ENCODE results near the gene C3orf18. TPM values are rescaled to one million over a fixed set of nuclear protein-coding genes. Genes with fewer than 3 reads are reported as not detected.

The C3orf18 gene
- total and polyA plus RNA-seq, 2 experiments from 2014 or later: 2.9 to 5.6 TPM

DNA sequence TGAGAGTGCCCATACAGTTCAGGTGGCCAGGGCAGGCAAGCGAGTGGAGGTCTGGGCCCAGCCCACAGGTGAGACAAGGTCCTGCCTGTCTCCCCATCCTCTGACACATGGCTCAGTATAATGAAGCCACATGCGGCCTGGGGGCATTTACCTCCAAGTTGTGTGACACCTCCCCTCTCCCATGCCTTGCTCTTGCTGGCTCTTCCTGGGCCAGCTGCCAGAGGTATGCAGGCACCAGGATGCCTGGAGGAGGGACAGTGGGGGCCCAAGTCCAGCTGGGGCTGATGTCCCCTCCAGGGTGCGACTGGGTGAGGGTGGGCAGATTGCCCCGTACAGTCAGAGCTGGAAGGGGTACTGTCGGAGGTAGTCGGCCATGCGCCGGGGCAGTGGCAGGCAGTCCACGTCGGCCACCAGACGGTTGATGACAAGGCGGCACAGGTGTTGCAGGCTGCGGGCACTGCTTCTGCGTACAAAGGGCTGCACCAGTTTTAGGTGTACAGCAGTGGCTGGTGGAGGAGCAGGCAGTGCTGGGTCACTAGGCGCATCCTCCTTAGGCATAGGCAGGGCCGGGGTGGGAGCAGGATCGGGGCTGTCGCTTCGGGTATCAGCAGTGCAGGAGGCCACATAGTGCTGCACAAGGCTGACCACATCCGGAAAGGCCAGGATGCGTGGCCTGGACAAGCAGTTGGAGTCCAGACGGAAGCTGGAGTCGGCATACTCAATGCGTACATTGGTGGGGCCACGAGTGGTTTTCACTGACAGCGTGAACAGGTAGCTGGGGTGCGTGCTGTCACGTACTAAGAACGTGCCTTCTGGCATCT, 39.9 kb upstream of the C3orf18 start:
- no peak overlapping the region for H2AFZ ChIP-seq
- peaks cover 24% of the 10 kb centered on the region for H3K4me1 ChIP-seq (ENCODE audit: insufficient read depth)
- 95% methylated on average over 29 of the region's 29 CpGs for WGBS (ENCODE audit: low lambda C conversion rate, missing lambda C conversion rate)

DNA sequence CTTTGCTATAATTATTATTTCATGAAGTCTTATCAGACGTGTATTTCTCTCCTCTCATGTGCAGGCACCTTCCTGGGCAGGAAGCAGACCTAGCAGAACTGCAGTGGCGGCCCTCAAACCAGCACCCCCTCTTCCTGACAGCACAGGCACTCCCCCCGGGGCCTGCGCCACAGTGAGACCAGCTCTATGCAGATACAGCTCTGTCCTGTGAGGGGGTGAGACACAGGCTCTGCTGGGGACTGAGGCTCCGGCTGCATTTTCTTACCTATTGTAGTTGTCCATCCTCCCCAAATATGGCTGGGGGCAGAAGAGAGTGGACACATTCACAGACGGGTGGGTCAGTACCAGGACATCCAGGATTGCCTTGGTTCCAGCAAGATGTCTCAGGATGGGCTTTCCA, 39.0 kb upstream of the C3orf18 start:
- Histone ChIP-seq H3K27me3 (no peaks in the 10 kb centered on the region), H2AFZ (no peak overlapping the region), H3K36me3 (replicated peaks; ENCODE audit: insufficient read depth, low read depth) (no peaks in the 10 kb centered on the region), H3K9me3 (ENCODE audit: low read depth) (no peaks in the 10 kb centered on the region), H3K4me2 (no peak overlapping the region), H3K27ac (no peak overlapping the region), H3K9me2 (replicated peaks; ENCODE audit: insufficient read depth) (no peaks in the 10 kb centered on the region), H4K20me1 (ENCODE audit: insufficient read depth, poor library complexity, severe bottlenecking) (no peaks in the 10 kb centered on the region), H3K4me1 (ENCODE audit: insufficient read depth) (peaks cover 28% of the 10 kb centered on the region), H3K4me3 (no peak overlapping the region), H3K79me2 (peaks cover 20% of the 10 kb centered on the region)
- no peak for DNase-seq (ENCODE audit: low spot score)
- TF ChIP-seq EZH2phosphoT487 (IDR thresholded peaks at IDR 0.05; ENCODE audit: low read depth, severe bottlenecking, unreplicated experiment) (no peak), EZH2 (IDR thresholded peaks at IDR 0.05; ENCODE audit: borderline replicate concordance) (no peak)
- TF ChIP-seq, protein P1, sequence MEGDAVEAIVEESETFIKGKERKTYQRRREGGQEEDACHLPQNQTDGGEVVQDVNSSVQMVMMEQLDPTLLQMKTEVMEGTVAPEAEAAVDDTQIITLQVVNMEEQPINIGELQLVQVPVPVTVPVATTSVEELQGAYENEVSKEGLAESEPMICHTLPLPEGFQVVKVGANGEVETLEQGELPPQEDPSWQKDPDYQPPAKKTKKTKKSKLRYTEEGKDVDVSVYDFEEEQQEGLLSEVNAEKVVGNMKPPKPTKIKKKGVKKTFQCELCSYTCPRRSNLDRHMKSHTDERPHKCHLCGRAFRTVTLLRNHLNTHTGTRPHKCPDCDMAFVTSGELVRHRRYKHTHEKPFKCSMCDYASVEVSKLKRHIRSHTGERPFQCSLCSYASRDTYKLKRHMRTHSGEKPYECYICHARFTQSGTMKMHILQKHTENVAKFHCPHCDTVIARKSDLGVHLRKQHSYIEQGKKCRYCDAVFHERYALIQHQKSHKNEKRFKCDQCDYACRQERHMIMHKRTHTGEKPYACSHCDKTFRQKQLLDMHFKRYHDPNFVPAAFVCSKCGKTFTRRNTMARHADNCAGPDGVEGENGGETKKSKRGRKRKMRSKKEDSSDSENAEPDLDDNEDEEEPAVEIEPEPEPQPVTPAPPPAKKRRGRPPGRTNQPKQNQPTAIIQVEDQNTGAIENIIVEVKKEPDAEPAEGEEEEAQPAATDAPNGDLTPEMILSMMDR (IDR thresholded peaks at IDR 0.05; ENCODE audit: poor library complexity): no peak
- WGBS (ENCODE audit: low lambda C conversion rate, missing lambda C conversion rate): 80% methylated on average over 6 of the region's 6 CpGs

More for the DNA sequence above, 39.9 kb upstream of the C3orf18 start:
- TF ChIP-seq, protein P1 (IDR thresholded peaks at IDR 0.05; ENCODE audit: poor library complexity): no peak
- TF ChIP-seq EZH2phosphoT487 (IDR thresholded peaks at IDR 0.05; ENCODE audit: low read depth, severe bottlenecking, unreplicated experiment) (no peak), EZH2 (IDR thresholded peaks at IDR 0.05; ENCODE audit: borderline replicate concordance) (no peak)
- H3K36me3 ChIP-seq (replicated peaks; ENCODE audit: insufficient read depth, low read depth): no peaks in the 10 kb centered on the region
- no peaks in the 10 kb centered on the region for H4K20me1 ChIP-seq (ENCODE audit: insufficient read depth, poor library complexity, severe bottlenecking)
- H3K9me3 ChIP-seq (ENCODE audit: low read depth): no peaks in the 10 kb centered on the region
- peaks cover 20% of the 10 kb centered on the region for H3K79me2 ChIP-seq
- no peak overlapping the region for H3K27ac ChIP-seq
- no peaks in the 10 kb centered on the region for H3K9me2 ChIP-seq (replicated peaks; ENCODE audit: insufficient read depth)
- no peak for DNase-seq (ENCODE audit: low spot score)
- no peak overlapping the region for H3K4me2 ChIP-seq
- H3K4me3 ChIP-seq: no peak overlapping the region
- H3K27me3 ChIP-seq: no peaks in the 10 kb centered on the region

DNA sequence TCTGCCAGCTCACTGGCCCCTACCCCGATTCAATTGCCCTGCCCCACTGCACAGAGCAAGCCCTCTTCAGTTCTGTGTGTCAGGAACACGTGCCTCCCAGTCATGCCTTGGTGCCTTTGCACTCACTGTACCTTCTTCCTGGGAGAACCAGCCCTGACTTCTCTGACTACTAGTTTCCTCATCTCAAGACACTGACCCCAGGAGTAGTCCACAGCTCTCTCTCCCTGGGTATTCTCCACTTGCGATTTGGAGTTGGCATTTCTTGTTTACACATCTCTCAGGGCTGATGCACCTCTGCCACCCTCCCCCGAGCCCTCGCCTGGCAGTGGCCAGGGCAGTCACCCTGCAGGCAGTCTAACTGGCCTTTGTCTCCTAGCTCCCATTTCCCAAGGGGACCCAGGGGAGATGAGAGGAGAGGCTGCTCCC, 38.4 kb upstream of the C3orf18 start:
- Histone ChIP-seq H3K4me1 (ENCODE audit: insufficient read depth) (peaks cover 29% of the 10 kb centered on the region), H3K9me2 (replicated peaks; ENCODE audit: insufficient read depth) (no peaks in the 10 kb centered on the region), H3K27ac (no peak overlapping the region), H3K36me3 (replicated peaks; ENCODE audit: insufficient read depth, low read depth) (no peaks in the 10 kb centered on the region), H2AFZ (no peak overlapping the region), H3K4me2 (no peak overlapping the region), H3K4me3 (no peak overlapping the region), H3K27me3 (no peaks in the 10 kb centered on the region), H3K79me2 (peaks cover 17% of the 10 kb centered on the region), H3K9me3 (ENCODE audit: low read depth) (no peaks in the 10 kb centered on the region), H4K20me1 (ENCODE audit: insufficient read depth, poor library complexity, severe bottlenecking) (no peaks in the 10 kb centered on the region)
- DNase-seq (ENCODE audit: low spot score): no peak
- TF ChIP-seq, protein P1 (IDR thresholded peaks at IDR 0.05; ENCODE audit: poor library complexity): no peak
- 87% methylated on average over 5 of the region's 5 CpGs for WGBS (ENCODE audit: low lambda C conversion rate, missing lambda C conversion rate)
